Measurements from ENCODE around the gene PLCB1. TPM values are rescaled to one million over a fixed set of nuclear protein-coding genes. Genes with fewer than 3 reads are reported as not detected.

The PLCB1 gene
- polyA plus RNA-seq, 1 donor from 2014 or later, result 0.28 TPM

DNA sequence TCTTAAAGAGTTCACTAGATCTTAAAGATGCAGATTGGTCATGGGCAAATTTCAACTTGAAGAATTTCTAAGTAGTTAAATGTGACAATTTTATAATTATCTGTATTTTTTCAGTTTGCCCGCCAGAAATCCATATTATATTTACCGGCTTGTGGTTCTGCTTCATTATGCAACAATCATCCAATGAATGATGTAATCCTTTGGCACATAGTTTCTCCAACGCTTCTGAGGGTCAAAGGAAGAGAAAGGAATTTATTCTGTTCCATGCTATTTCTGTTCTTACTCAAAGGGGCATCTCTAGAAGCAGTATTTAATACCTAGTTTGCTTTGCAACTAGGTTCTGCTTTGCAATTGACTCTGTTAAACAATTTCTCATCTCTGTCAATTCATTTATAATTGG is 577.6 kb downstream of the PLCB1 start:
- no peak overlapping the region for H3K4me3 Mint-ChIP-seq
- H3K27me3 Mint-ChIP-seq, result peaks cover 2% of the 10 kb centered on the region
- no peaks in the 10 kb centered on the region for H3K4me1 Mint-ChIP-seq
- no peak overlapping the region for H3K27ac Mint-ChIP-seq
- H3K36me3 Mint-ChIP-seq, result no peaks in the 10 kb centered on the region
- H3K9me3 Mint-ChIP-seq, result peaks cover 0 to 4% (median 0%) of the 10 kb centered on the region in 3 donors

DNA sequence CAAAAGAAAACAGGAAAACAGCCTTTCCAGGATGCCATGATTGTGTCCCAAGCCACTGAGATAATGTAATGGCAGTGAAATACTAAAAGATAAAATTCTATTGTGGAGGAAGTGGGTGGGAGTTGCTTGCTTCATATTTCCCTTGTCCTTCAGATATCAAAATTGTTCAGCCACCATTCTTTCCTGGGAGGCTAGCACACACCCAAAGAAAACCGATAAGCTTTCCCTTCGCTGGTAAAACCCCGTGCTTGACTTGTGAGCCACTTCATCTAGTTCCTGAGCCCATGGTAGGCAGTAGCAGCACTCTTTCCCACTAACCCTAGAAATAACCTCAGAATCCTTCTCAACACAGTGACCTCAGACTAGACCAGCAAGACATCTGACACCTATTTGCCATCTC is 579.4 kb downstream of the PLCB1 start:
- H3K4me1 Mint-ChIP-seq, result no peaks in the 10 kb centered on the region
- no peak overlapping the region for H3K4me3 Mint-ChIP-seq
- no peaks in the 10 kb centered on the region for H3K9me3 Mint-ChIP-seq

DNA sequence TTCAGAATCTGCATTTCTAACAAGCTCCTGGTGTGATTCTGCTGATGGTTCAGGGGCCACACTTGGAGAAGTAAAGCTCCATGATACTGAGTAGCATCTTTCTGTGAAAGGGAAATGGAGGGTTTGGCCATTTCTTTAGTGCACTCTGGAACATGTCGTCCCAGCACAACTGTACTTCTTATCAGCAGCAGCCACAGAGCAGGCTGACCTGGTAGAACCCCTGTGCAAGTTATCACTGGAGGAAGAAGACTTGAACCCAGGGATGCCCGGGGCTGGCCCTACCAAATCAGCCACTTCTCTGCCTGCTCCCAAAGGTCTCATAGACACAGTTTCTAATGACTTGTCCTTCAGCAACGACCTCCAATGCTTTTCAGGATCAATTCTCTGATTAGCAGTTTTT is 582.1 kb downstream of the PLCB1 start:
- H3K4me3 Mint-ChIP-seq, result no peak overlapping the region
- no peaks in the 10 kb centered on the region for H3K9me3 Mint-ChIP-seq
- no peaks in the 10 kb centered on the region for H3K36me3 Mint-ChIP-seq
- no peak overlapping the region for H3K27ac Mint-ChIP-seq
- H3K27me3 Mint-ChIP-seq, result no peaks in the 10 kb centered on the region
- H3K4me1 Mint-ChIP-seq, result no peaks in the 10 kb centered on the region

More for the DNA sequence above, 579.4 kb downstream of the PLCB1 start:
- H3K36me3 Mint-ChIP-seq, result no peaks in the 10 kb centered on the region
- no peak overlapping the region for H3K27ac Mint-ChIP-seq
- peaks cover 2% of the 10 kb centered on the region for H3K27me3 Mint-ChIP-seq

DNA sequence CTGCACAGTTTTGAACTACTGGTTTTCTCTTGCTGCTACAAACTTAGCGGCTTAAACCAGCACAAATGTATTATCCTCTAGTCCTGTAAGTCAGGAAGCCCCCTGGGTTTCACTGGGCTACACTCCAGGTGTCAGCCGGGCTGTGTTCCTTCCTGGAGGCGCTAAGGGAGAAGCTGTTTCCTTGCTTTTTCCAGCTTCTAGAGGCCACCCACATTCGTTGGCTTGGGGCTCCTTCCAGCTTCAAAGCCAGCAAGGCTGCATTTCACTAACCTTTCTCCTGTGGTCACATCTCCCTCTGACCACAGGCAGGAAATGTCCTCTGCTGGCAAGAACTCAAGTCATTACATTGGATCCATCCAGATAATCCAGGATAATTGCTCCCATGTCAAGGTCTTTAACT is 586.2 kb downstream of the PLCB1 start:
- Mint-ChIP-seq H3K27me3 (peaks cover 3% of the 10 kb centered on the region), H3K4me1 (no peaks in the 10 kb centered on the region), H3K4me3 (no peak overlapping the region), H3K27ac (no peak overlapping the region), H3K9me3 (no peaks in the 10 kb centered on the region), H3K36me3 (no peaks in the 10 kb centered on the region)

DNA sequence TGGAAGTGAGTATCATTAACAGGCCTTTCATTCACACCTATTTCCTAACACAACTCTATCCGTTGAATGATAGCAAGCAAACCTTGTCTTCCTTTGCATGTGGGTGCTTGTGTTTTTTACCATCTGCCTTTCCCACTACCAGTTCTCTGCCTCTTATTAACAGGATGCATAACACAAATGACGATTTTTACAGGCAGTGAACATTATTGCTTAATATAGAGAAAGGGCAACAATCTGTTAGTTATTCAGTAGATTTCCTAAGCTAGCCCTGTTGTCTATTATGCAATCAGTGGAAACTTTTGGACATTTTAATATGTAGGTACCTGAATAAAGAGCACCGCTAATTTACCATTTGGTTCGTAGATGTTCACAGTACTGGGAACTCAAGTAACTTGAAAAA is 588.0 kb downstream of the PLCB1 start:
- no peak overlapping the region for H3K4me3 Mint-ChIP-seq
- no peaks in the 10 kb centered on the region for H3K9me3 Mint-ChIP-seq
- no peak overlapping the region for H3K27ac Mint-ChIP-seq
- H3K36me3 Mint-ChIP-seq, result no peaks in the 10 kb centered on the region
- H3K4me1 Mint-ChIP-seq, result no peaks in the 10 kb centered on the region
- peaks cover 3% of the 10 kb centered on the region for H3K27me3 Mint-ChIP-seq

DNA sequence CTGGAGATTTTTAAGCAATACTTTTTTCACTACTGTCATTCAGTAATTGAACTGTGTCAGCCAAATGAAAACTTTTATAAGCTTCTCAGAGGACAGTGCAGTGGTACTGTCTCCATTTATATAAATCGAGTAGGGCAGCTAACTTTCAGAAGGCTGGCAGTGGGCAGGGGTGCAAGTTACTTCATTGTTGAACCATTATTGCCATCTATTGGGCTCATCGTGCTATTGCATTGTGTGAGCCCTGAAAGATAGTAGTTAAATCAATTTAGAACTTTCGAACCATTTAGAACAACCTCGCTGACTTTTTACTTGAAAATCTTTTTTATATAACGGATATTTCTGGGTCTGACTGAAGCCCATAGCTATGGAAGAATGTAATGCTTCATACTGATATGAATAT is 589.0 kb downstream of the PLCB1 start:
- Mint-ChIP-seq H3K27me3 (peaks cover 3% of the 10 kb centered on the region), H3K27ac (no peak overlapping the region), H3K4me3 (no peak overlapping the region), H3K4me1 (no peaks in the 10 kb centered on the region), H3K36me3 (no peaks in the 10 kb centered on the region), H3K9me3 (no peaks in the 10 kb centered on the region)

DNA sequence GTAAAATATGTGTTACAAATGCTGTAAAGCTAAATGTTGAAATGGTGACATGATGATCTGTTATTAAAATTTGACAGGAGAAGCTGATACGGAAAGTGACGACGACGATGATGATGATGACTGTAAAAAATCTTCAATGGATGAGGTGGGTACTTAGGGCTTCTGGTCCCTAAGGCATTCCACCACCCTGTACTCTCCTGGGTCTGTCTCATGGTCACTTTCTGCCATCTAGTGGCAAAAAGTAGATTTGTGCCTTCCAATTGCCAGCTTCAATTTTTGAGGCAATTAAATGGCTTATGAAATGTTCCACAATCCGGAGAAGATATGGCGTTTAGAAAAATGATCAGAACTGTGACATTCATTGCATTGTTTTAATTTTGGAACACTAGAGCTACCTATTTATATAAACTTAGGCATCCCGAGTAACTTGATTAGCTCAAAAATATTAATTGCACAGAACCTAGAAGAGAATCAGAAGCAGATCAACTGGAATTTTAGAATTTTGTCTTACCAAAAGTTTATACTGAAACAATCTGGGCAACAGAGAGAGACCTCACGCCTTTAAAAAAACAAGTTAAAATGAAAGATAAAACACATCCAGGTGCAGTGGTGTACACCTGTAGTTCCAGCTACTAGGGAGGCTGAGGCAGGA is 590.3 kb downstream of the PLCB1 start:
- Mint-ChIP-seq H3K4me1 (no peaks in the 10 kb centered on the region), H3K9me3 (no peaks in the 10 kb centered on the region), H3K36me3 (no peaks in the 10 kb centered on the region), H3K27me3 (peaks cover 3% of the 10 kb centered on the region), H3K4me3 (no peak overlapping the region), H3K27ac (no peak overlapping the region)

DNA sequence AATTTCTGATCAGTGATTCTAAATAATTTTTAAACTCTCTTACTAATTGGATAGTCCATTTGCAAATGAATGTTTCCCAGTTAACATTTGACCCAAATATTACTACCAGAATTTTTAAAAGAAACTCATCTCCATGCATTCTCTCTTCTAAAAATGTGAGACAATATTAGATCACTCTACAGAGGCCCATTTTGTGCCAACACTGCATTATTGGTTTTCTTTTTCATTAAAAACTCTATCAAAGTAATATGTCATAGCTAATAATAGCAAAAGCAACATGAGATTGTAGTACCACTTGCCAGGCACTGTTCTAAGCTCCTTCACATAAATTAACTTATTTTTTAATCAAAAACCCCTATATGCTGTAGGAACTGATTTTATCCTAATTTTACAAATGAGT is 591.2 kb downstream of the PLCB1 start:
- no peaks in the 10 kb centered on the region for H3K9me3 Mint-ChIP-seq
- no peaks in the 10 kb centered on the region for H3K36me3 Mint-ChIP-seq
- H3K4me1 Mint-ChIP-seq, result no peaks in the 10 kb centered on the region
- H3K27ac Mint-ChIP-seq, result no peak overlapping the region
- no peak overlapping the region for H3K4me3 Mint-ChIP-seq
- H3K27me3 Mint-ChIP-seq, result peaks cover 3% of the 10 kb centered on the region

DNA sequence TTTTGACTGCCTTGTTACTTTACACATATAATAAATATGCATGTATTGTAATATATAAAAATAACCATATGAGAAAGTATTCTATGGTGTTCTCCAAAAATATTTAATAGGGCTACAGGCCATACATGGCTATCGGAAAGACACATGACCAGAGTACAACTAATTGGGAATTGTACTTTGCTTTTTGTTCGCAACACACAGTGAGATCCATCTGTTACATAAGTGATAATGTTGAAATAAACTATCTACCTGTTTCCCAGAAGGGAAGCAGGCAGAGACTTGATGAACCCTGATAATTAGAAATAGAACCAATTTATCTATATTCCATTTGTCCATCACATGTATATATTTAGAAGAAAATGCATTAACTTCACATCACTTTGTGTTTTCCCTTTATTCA is 592.8 kb downstream of the PLCB1 start:
- Mint-ChIP-seq H3K27ac (no peak overlapping the region), H3K36me3 (no peaks in the 10 kb centered on the region), H3K4me3 (no peak overlapping the region), H3K9me3 (no peaks in the 10 kb centered on the region), H3K4me1 (no peaks in the 10 kb centered on the region), H3K27me3 (peaks cover 3% of the 10 kb centered on the region)

DNA sequence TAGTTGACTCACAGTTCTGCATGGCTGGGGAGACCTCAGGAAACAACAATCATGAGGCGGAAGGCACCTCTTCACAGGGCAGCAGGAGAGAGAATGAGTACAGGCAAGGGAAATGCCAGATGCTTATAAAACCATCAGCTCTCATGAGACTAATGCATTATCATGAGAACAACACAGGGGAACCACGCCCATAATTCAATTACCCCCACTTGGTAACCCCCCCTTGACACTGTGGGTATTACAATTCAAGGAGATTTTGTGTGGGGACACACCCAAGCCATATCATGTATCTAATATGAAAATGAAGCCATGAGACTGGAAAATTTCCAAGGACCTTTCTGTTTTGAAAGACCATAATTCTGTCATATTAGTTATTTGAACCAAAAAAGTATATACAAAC is 594.4 kb downstream of the PLCB1 start:
- H3K27ac Mint-ChIP-seq, result no peak overlapping the region
- H3K27me3 Mint-ChIP-seq, result peaks cover 3% of the 10 kb centered on the region
- H3K9me3 Mint-ChIP-seq, result no peaks in the 10 kb centered on the region
- no peaks in the 10 kb centered on the region for H3K36me3 Mint-ChIP-seq
- no peaks in the 10 kb centered on the region for H3K4me1 Mint-ChIP-seq
- no peak overlapping the region for H3K4me3 Mint-ChIP-seq

DNA sequence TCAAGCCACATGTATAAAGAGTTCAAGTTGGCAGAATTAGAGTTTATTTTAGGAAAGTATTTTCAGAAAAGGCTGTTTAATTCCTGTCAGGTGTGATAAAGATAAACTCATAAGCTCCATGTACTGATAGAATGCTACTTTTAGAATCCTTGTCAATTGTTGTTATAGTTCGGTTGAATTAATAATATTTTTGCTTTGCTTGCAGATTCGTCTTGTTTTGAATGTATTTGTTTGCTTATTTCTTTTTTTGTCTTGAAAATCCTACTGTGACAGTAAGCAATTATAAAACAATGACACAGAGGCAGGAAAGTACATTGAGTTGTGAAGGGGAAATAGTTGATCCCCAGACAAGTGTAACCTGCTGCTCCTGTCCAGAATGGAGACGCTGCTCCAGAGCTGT is 602.9 kb downstream of the PLCB1 start:
- Mint-ChIP-seq H3K36me3 (no peaks in the 10 kb centered on the region), H3K4me1 (no peaks in the 10 kb centered on the region), H3K27me3 (no peaks in the 10 kb centered on the region), H3K4me3 (no peak overlapping the region), H3K9me3 (peaks cover 0 to 2% (median 0%) of the 10 kb centered on the region in 3 donors), H3K27ac (no peak overlapping the region)

DNA sequence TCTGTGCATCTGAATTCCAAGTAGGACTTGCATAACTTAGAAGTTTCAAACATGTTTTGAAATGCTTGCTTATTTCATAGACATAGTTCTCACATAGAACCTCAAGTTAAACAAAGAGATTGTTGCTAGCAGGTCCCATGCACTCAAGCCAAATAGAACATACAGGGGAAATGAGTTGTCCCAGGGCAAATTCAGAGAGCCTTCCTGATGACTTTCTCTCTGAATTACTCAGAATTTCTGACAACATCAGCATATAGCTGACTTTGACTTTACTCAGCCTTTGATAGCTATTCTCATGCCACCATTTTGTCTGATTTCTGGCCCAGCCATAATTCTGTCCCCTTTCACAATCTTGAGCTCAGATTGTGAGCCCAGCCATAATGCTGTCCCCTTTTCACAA is 603.6 kb downstream of the PLCB1 start:
- no peaks in the 10 kb centered on the region for H3K36me3 Mint-ChIP-seq
- H3K27me3 Mint-ChIP-seq, result no peaks in the 10 kb centered on the region
- H3K9me3 Mint-ChIP-seq, result peaks cover 0 to 2% (median 0%) of the 10 kb centered on the region in 3 donors
- no peak overlapping the region for H3K27ac Mint-ChIP-seq
- no peaks in the 10 kb centered on the region for H3K4me1 Mint-ChIP-seq
- H3K4me3 Mint-ChIP-seq, result no peak overlapping the region

DNA sequence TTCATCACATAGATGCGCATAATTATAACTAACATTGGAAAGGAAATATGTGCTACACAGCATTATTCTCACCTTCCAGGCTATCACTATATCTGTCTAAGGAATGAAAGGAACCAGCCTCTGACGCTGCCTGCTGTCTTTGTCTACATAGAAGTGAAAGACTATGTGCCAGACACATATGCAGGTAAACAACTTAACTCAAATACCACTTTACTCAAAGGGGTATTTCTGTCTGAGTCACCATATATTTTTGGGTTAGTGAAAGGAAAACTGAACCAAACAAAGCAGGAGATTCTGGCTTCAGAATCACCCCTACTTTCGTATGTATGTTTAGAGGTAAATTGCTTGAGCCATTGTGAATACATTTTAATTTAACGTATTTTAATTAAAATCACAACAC is 608.2 kb downstream of the PLCB1 start:
- no peak overlapping the region for H3K27ac Mint-ChIP-seq
- H3K9me3 Mint-ChIP-seq, result peaks cover 0 to 2% (median 0%) of the 10 kb centered on the region in 3 donors
- no peaks in the 10 kb centered on the region for H3K27me3 Mint-ChIP-seq
- H3K4me1 Mint-ChIP-seq, result no peaks in the 10 kb centered on the region
- H3K4me3 Mint-ChIP-seq, result no peak overlapping the region
- H3K36me3 Mint-ChIP-seq, result no peaks in the 10 kb centered on the region

DNA sequence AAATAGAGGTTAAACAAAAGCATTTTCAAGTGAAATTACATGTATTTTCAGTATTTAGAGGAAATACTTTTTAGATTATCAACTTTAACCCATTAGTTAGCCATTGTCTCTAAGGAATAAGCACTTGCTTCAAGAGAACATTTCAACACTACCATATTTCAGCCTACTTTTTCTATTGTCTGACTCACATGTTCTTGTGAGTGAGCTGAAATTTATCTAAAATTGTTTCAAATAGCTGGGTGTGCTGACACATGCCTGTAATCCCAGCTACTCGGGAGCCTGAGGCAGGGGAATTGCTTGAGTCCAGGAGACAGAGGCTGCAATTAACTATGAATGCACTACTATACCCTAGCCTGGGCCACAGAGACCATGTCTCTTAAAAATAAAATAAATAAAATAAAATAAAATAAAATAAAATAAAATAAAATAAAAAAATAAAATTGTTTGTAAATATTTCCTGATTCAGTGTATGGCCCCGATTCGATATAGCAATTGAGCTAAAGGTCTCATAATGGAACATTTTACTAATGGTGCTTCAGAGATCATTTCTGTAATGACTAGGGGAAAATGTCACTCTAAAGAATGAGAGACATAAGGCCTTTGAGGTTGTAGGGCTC is 612.3 kb downstream of the PLCB1 start:
- Mint-ChIP-seq H3K4me1 (no peaks in the 10 kb centered on the region), H3K27me3 (peaks cover 3% of the 10 kb centered on the region), H3K36me3 (no peaks in the 10 kb centered on the region)

DNA sequence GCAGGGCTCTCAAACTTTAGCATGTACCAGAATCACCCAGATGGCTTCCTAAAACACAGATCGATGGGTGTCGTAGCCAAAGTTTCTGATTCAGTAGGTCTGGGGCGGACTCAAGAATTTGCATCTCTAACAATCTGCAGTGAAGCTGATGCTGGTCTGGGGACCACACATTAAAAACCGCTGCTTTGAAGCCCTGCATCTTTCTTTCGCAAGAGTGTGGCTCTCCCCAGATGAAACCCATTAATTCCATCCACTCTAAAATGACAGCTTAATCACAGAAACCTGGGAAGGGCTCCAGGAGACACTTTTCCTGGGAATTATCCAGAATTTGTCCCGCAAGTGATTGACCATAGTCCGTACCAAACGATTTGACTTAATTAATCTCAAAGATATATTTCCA is 617.0 kb downstream of the PLCB1 start:
- no peaks in the 10 kb centered on the region for H3K9me3 Mint-ChIP-seq
- H3K27me3 Mint-ChIP-seq, result peaks cover 10% of the 10 kb centered on the region
- H3K27ac Mint-ChIP-seq, result no peak overlapping the region
- H3K36me3 Mint-ChIP-seq, result no peaks in the 10 kb centered on the region
- H3K4me1 Mint-ChIP-seq, result no peaks in the 10 kb centered on the region
- no peak overlapping the region for H3K4me3 Mint-ChIP-seq

More for the DNA sequence above, 612.3 kb downstream of the PLCB1 start:
- Mint-ChIP-seq H3K4me3 (no peak overlapping the region), H3K27ac (no peak overlapping the region), H3K9me3 (no peaks in the 10 kb centered on the region)

DNA sequence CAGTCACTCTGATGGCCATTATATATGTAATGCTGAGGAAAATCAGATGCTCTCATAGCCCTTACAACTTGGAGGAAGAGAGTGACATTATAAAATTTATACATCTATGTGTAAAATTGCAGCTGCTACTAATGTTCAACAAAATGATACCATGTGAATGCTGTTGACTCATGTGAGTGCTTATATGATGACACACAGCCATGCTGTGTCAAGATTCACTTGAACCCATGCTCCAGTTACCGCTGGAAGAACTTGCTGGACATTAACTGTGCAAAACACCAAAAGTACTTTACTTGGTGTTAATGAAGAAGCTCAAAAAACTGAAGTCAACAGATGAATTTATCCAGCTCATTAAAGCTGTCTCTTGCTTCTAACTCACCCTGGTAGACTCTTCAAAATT is 617.9 kb downstream of the PLCB1 start:
- H3K4me3 Mint-ChIP-seq, result no peak overlapping the region
- no peaks in the 10 kb centered on the region for H3K36me3 Mint-ChIP-seq
- H3K27me3 Mint-ChIP-seq, result peaks cover 12% of the 10 kb centered on the region

More for the DNA sequence above, 617.9 kb downstream of the PLCB1 start:
- Mint-ChIP-seq H3K27ac (no peak overlapping the region), H3K4me1 (no peaks in the 10 kb centered on the region), H3K9me3 (no peaks in the 10 kb centered on the region)

Data from IgD-negative memory B cell (primary cell).